Endodermal cell (in vitro differentiated cells): ENCODE measurements around the gene MAN1A2. TPM values are rescaled to one million over a fixed set of nuclear protein-coding genes. Genes with fewer than 3 reads are reported as not detected.

Source experiments
- DNase-seq: peaks from one replicate; pipeline ENCODE4 v3.0.0-alpha.2; 2017
- H3K27ac ChIP-seq: 2 replicates; pipeline ENCODE4 v1.5.1; 2013; ENCODE audit warnings: mild to moderate bottlenecking, low read depth, low read length, moderate library complexity
- H3K27me3 ChIP-seq: 2 replicates; pipeline ENCODE4 v1.6.1; 2013; ENCODE audit warnings: mild to moderate bottlenecking, low read length, moderate library complexity; ENCODE audit not compliant: insufficient read depth, control insufficient read depth, poor library complexity, severe bottlenecking
- H3K36me3 ChIP-seq: 2 replicates; pipeline ENCODE4 v1.7.0; 2013; ENCODE audit warnings: mild to moderate bottlenecking, low read length, moderate library complexity; ENCODE audit not compliant: control insufficient read depth, insufficient read depth
- H3K4me1 ChIP-seq: one replicate; pipeline ENCODE4 v1.7.0; 2013; ENCODE audit warnings: low read length; ENCODE audit not compliant: control insufficient read depth, insufficient read depth
- H3K4me3 ChIP-seq: 2 replicates; pipeline ENCODE4 v1.5.1; 2013; ENCODE audit warnings: mild to moderate bottlenecking, low read length, moderate library complexity
- H3K9ac ChIP-seq: 2 replicates; pipeline ENCODE4 v1.6.1; 2013; ENCODE audit warnings: mild to moderate bottlenecking, low read length, moderate library complexity; ENCODE audit not compliant: poor library complexity, severe bottlenecking; ENCODE audit errors: extremely low read depth
- H3K9me3 ChIP-seq: 2 replicates; pipeline ENCODE4 v1.6.1; 2013; ENCODE audit warnings: mild to moderate bottlenecking, low read length, moderate library complexity; ENCODE audit not compliant: control insufficient read depth
- H3K27ac Mint-ChIP-seq: 2 replicates; pipeline ENCODE4 v1.8.0; 2020; ENCODE audit warnings: mixed read lengths
- H3K27me3 Mint-ChIP-seq: 2 replicates; pipeline ENCODE4 v1.8.0; 2021; ENCODE audit warnings: mild to moderate bottlenecking, mixed read lengths; ENCODE audit not compliant: insufficient read depth
- H3K36me3 Mint-ChIP-seq: 2 replicates; pipeline ENCODE4 v1.8.0; 2020; ENCODE audit warnings: low read depth, mixed read lengths
- H3K4me1 Mint-ChIP-seq: 2 replicates; pipeline ENCODE4 v1.8.0; 2020; ENCODE audit warnings: mixed read lengths
- H3K4me3 Mint-ChIP-seq: 2 replicates; pipeline ENCODE4 v1.8.0; 2020; ENCODE audit warnings: mild to moderate bottlenecking, moderate library complexity, mixed read lengths
- H3K9me3 Mint-ChIP-seq: 2 replicates; pipeline ENCODE4 v1.8.0; 2020; ENCODE audit warnings: mild to moderate bottlenecking, mixed read lengths
- CTCF ChIP-seq: fragments of 200-600 bp; sonication (generic); conservative IDR thresholded peaks from 2 replicates; pipeline ENCODE4 v1.5.0; 2021; ENCODE audit warnings: antibody characterized with exemption, mild to moderate bottlenecking
- WGBS, 2 experiments: methylation state at CpG; one replicate each; pipeline versions ENCODE4 v1.1.5 to v1.1.7; 2013; ENCODE audit warnings: missing lambda C conversion rate in 2 of 2, mixed read lengths in 1 of 2; ENCODE audit not compliant: insufficient coverage in 1 of 2, insufficient read length in 1 of 2; 5-methylcytosine and 5-hydroxymethylcytosine counted together
- total RNA-seq, 2 donors: library from RNA; stranded (reverse); fragmentation: NEBNext Ultra II Directional in 1 of 2; extraction: Animal tissue kit (Norgen Biotek cat#: 25700) in 1 of 2; gene quantifications; 2 replicates in 1 of 2; 3 replicates in 1 of 2; pipeline ENCODE4 v1.2.1, GENCODE V29; 2021

Gene MAN1A2
- total RNA-seq, 2 donors from 2014 or later, result 33.3 to 40.9 TPM

GRCh38 chr1:117559985-117560384 lies 192.7 kb downstream of the MAN1A2 start:
- no peak overlapping the region for H3K27ac ChIP-seq
- no peak overlapping the region for H3K4me3 ChIP-seq
- 80 to 88% methylated on average over 1 to 3 of the region's 3 CpGs for WGBS, 2 experiments
- no peak for DNase-seq
- Mint-ChIP-seq H3K27me3 (peaks cover 44% of the 10 kb centered on the region), H3K9me3 (peaks cover 23% of the 10 kb centered on the region), H3K36me3 (peaks cover 2% of the 10 kb centered on the region), H3K4me1 (peaks cover 9% of the 10 kb centered on the region), H3K4me3 (no peak overlapping the region), H3K27ac (no peak overlapping the region)
- H3K27me3 ChIP-seq, result no peaks in the 10 kb centered on the region
- H3K9me3 ChIP-seq, result no peaks in the 10 kb centered on the region
- H3K9ac ChIP-seq, result no peak overlapping the region
- no peaks in the 10 kb centered on the region for H3K36me3 ChIP-seq
- no peaks in the 10 kb centered on the region for H3K4me1 ChIP-seq
- no peak for TF ChIP-seq CTCF

GRCh38 chr1:117561071-117561470 lies 193.8 kb downstream of the MAN1A2 start:
- Histone ChIP-seq H3K27me3 (no peaks in the 10 kb centered on the region), H3K27ac (no peak overlapping the region), H3K9ac (no peak overlapping the region), H3K4me3 (no peak overlapping the region), H3K36me3 (no peaks in the 10 kb centered on the region), H3K4me1 (no peaks in the 10 kb centered on the region), H3K9me3 (no peaks in the 10 kb centered on the region)
- H3K9me3 Mint-ChIP-seq, result peaks cover 23% of the 10 kb centered on the region
- H3K27me3 Mint-ChIP-seq, result peaks cover 45% of the 10 kb centered on the region
- H3K4me3 Mint-ChIP-seq, result no peak overlapping the region
- 93 to 100% methylated on average over 1 to 2 of the region's 2 CpGs for WGBS, 2 experiments
- DNase-seq, result no peak
- no peak overlapping the region for H3K27ac Mint-ChIP-seq
- no peak for TF ChIP-seq CTCF
- H3K36me3 Mint-ChIP-seq, result peaks cover 2% of the 10 kb centered on the region
- H3K4me1 Mint-ChIP-seq, result peaks cover 9% of the 10 kb centered on the region

- Mint-ChIP-seq H3K36me3 (peaks cover 2% of the 10 kb centered on the region), H3K9me3 (peaks cover 23% of the 10 kb centered on the region), H3K4me1 (peaks cover 9% of the 10 kb centered on the region), H3K4me3 (no peak overlapping the region), H3K27ac (no peak overlapping the region), H3K27me3 (peaks cover 45% of the 10 kb centered on the region)
- no peak for TF ChIP-seq CTCF
- whole genome bisulfite sequencing, 2 experiments, result 90 to 98% methylated on average over 1 to 2 of the region's 2 CpGs
- Histone ChIP-seq H3K27ac (no peak overlapping the region), H3K9ac (no peak overlapping the region), H3K4me3 (no peak overlapping the region), H3K9me3 (no peaks in the 10 kb centered on the region), H3K4me1 (no peaks in the 10 kb centered on the region), H3K27me3 (no peaks in the 10 kb centered on the region), H3K36me3 (no peaks in the 10 kb centered on the region)
- DNase-seq, result no peak
These were observed 194.3 kb downstream of the MAN1A2 start for GRCh38 chr1:117561551-117561950.
